Measurements from ENCODE around the gene SPPL2B. TPM values are rescaled to one million over a fixed set of nuclear protein-coding genes. Genes with fewer than 3 reads are reported as not detected.

Gene SPPL2B
- total RNA-seq, 1 donor, result 32.6 TPM

GRCh38 chr19:2374808-2375207, 46.3 kb downstream of the SPPL2B start:
- Histone ChIP-seq H3K79me2 (ENCODE audit: insufficient read depth, low read length) (no peaks in the 10 kb centered on the region), H2AFZ (ENCODE audit: low read length) (no peak overlapping the region), H3K27me3 (ENCODE audit: insufficient read depth, low read length) (no peaks in the 10 kb centered on the region), H3K27ac (ENCODE audit: low read depth, low read length) (no peak overlapping the region), H3K4me2 (ENCODE audit: insufficient read depth, low read length) (no peak overlapping the region), H3K9me3 (ENCODE audit: low read depth, low read length) (no peaks in the 10 kb centered on the region), H3K4me1 (ENCODE audit: insufficient read depth, low read length) (no peaks in the 10 kb centered on the region), H4K20me1 (ENCODE audit: insufficient read depth, low read length) (no peaks in the 10 kb centered on the region), H3K4me3 (ENCODE audit: insufficient read depth, low read length) (no peak overlapping the region), H3K36me3 (ENCODE audit: insufficient read depth, low read length) (no peaks in the 10 kb centered on the region)
- TF ChIP-seq CTCF (IDR thresholded peaks at IDR 0.05; ENCODE audit: extremely low read depth, low read depth, low read length), result no peak
- peak; percentile 73 for DNase-seq (ENCODE audit: insufficient read length, low spot score, missing footprints)

- H4K20me1 ChIP-seq (ENCODE audit: insufficient read depth, low read length), result no peaks in the 10 kb centered on the region
- H3K4me3 ChIP-seq (ENCODE audit: insufficient read depth, low read length), result no peak overlapping the region
- no peak for TF ChIP-seq CTCF (IDR thresholded peaks at IDR 0.05; ENCODE audit: extremely low read depth, low read depth, low read length)
- H2AFZ ChIP-seq (ENCODE audit: low read length), result no peak overlapping the region
- H3K4me2 ChIP-seq (ENCODE audit: insufficient read depth, low read length), result no peak overlapping the region
- DNase-seq (ENCODE audit: insufficient read length, low spot score, missing footprints), result peak; percentile 68
- H3K9me3 ChIP-seq (ENCODE audit: low read depth, low read length), result peaks cover 3% of the 10 kb centered on the region
- H3K27me3 ChIP-seq (ENCODE audit: insufficient read depth, low read length), result no peaks in the 10 kb centered on the region
- no peaks in the 10 kb centered on the region for H3K36me3 ChIP-seq (ENCODE audit: insufficient read depth, low read length)
- H3K79me2 ChIP-seq (ENCODE audit: insufficient read depth, low read length), result no peaks in the 10 kb centered on the region
- H3K4me1 ChIP-seq (ENCODE audit: insufficient read depth, low read length), result no peaks in the 10 kb centered on the region
- no peak overlapping the region for H3K27ac ChIP-seq (ENCODE audit: low read depth, low read length)
Observed at GRCh38 chr19:2375353-2376121, 47.1 kb downstream of the SPPL2B start.

- H3K4me2 ChIP-seq (ENCODE audit: insufficient read depth, low read length), result no peak overlapping the region
- no peaks in the 10 kb centered on the region for H3K4me1 ChIP-seq (ENCODE audit: insufficient read depth, low read length)
- H3K4me3 ChIP-seq (ENCODE audit: insufficient read depth, low read length), result no peak overlapping the region
- no peaks in the 10 kb centered on the region for H3K36me3 ChIP-seq (ENCODE audit: insufficient read depth, low read length)
- no peaks in the 10 kb centered on the region for H3K27me3 ChIP-seq (ENCODE audit: insufficient read depth, low read length)
- H3K27ac ChIP-seq (ENCODE audit: low read depth, low read length), result no peak overlapping the region
- no peak for TF ChIP-seq CTCF (IDR thresholded peaks at IDR 0.05; ENCODE audit: extremely low read depth, low read depth, low read length)
- no peaks in the 10 kb centered on the region for H4K20me1 ChIP-seq (ENCODE audit: insufficient read depth, low read length)
- peaks cover 4% of the 10 kb centered on the region for H3K9me3 ChIP-seq (ENCODE audit: low read depth, low read length)
- no peak overlapping the region for H2AFZ ChIP-seq (ENCODE audit: low read length)
- no peaks in the 10 kb centered on the region for H3K79me2 ChIP-seq (ENCODE audit: insufficient read depth, low read length)
- peak; percentile 80 for DNase-seq (ENCODE audit: insufficient read length, low spot score, missing footprints)
Observed at GRCh38 chr19:2376784-2377519, 48.5 kb downstream of the SPPL2B start.

GRCh38 chr19:2380567-2380966, 52.1 kb downstream of the SPPL2B start:
- H3K9me3 ChIP-seq (ENCODE audit: low read depth, low read length), result peaks cover 4% of the 10 kb centered on the region
- H3K79me2 ChIP-seq (ENCODE audit: insufficient read depth, low read length), result no peaks in the 10 kb centered on the region
- TF ChIP-seq CTCF (IDR thresholded peaks at IDR 0.05; ENCODE audit: extremely low read depth, low read depth, low read length), result no peak
- H3K4me2 ChIP-seq (ENCODE audit: insufficient read depth, low read length), result no peak overlapping the region
- H3K27me3 ChIP-seq (ENCODE audit: insufficient read depth, low read length), result no peaks in the 10 kb centered on the region
- H3K4me3 ChIP-seq (ENCODE audit: insufficient read depth, low read length), result no peak overlapping the region
- H3K36me3 ChIP-seq (ENCODE audit: insufficient read depth, low read length), result no peaks in the 10 kb centered on the region
- no peak overlapping the region for H3K27ac ChIP-seq (ENCODE audit: low read depth, low read length)
- H4K20me1 ChIP-seq (ENCODE audit: insufficient read depth, low read length), result no peaks in the 10 kb centered on the region
- peaks cover 9% of the 10 kb centered on the region for H3K4me1 ChIP-seq (ENCODE audit: insufficient read depth, low read length)
- DNase-seq (ENCODE audit: insufficient read length, low spot score, missing footprints), result no peak
- H2AFZ ChIP-seq (ENCODE audit: low read length), result no peak overlapping the region

All from osteoblast (primary cell).